ENCODE results near the gene TMEM18. TPM values are rescaled to one million over a fixed set of nuclear protein-coding genes. Genes with fewer than 3 reads are reported as not detected.

The TMEM18 gene
- total RNA-seq, 2 donors from 2014 or later = 16.4 to 19.6 TPM

- Histone ChIP-seq H3K9ac (ENCODE audit: low read depth in 2 of 2, low read length in 2 of 2) (no peak overlapping the region), H3K27ac (no peak overlapping the region), H3K36me3 (no peaks in the 10 kb centered on the region), H3K4me1 (no peaks in the 10 kb centered on the region), H3K27me3 (no peaks in the 10 kb centered on the region), H3K4me3 (no peak overlapping the region), H3K9me3 (no peaks in the 10 kb centered on the region)
- no peak for DNase-seq
- intact Hi-C loops (cut with DNase I) = no loop called here
- TF ChIP-seq CTCF (IDR thresholded peaks at IDR 0.05) = no peak
These were observed 53.1 kb downstream of the TMEM18 start for GRCh38 chr2:624096-624495.

- Histone ChIP-seq H3K4me1 (no peaks in the 10 kb centered on the region), H3K36me3 (no peaks in the 10 kb centered on the region), H3K27ac (no peak overlapping the region), H3K9ac (ENCODE audit: low read depth in 2 of 2, low read length in 2 of 2) (no peak overlapping the region), H3K4me3 (no peak overlapping the region), H3K9me3 (no peaks in the 10 kb centered on the region), H3K27me3 (no peaks in the 10 kb centered on the region)
- intact Hi-C loops (cut with DNase I) = no loop called here
- TF ChIP-seq CTCF (IDR thresholded peaks at IDR 0.05) = no peak
- DNase-seq = no peak
These were observed 53.9 kb downstream of the TMEM18 start for GRCh38 chr2:623130-623922.

GRCh38 chr2:622357-622756 lies 54.8 kb downstream of the TMEM18 start:
- intact Hi-C loops (cut with DNase I) = no loop called here
- H3K9me3 ChIP-seq = no peaks in the 10 kb centered on the region
- no peak for DNase-seq
- H3K9ac ChIP-seq (ENCODE audit: low read depth in 2 of 2, low read length in 2 of 2) = no peak overlapping the region
- H3K27ac ChIP-seq = no peak overlapping the region
- no peaks in the 10 kb centered on the region for H3K27me3 ChIP-seq
- no peaks in the 10 kb centered on the region for H3K36me3 ChIP-seq
- H3K4me1 ChIP-seq = no peaks in the 10 kb centered on the region
- H3K4me3 ChIP-seq = no peak overlapping the region
- no peak for TF ChIP-seq CTCF (IDR thresholded peaks at IDR 0.05)

- H3K9ac ChIP-seq (ENCODE audit: low read depth in 2 of 2, low read length in 2 of 2) = no peak overlapping the region
- no peak for TF ChIP-seq CTCF (IDR thresholded peaks at IDR 0.05)
- no peaks in the 10 kb centered on the region for H3K4me1 ChIP-seq
- no peak overlapping the region for H3K4me3 ChIP-seq
- H3K27me3 ChIP-seq = no peaks in the 10 kb centered on the region
- no peaks in the 10 kb centered on the region for H3K9me3 ChIP-seq
- intact Hi-C loops (cut with DNase I) = no loop called here
- no peaks in the 10 kb centered on the region for H3K36me3 ChIP-seq
- DNase-seq = no peak
- no peak overlapping the region for H3K27ac ChIP-seq
These were observed 55.7 kb downstream of the TMEM18 start for GRCh38 chr2:621303-622099.

GRCh38 chr2:620471-621302 lies 56.5 kb downstream of the TMEM18 start:
- no peaks in the 10 kb centered on the region for H3K27me3 ChIP-seq
- H3K27ac ChIP-seq = no peak overlapping the region
- H3K36me3 ChIP-seq = no peaks in the 10 kb centered on the region
- no peak overlapping the region for H3K9ac ChIP-seq (ENCODE audit: low read depth in 2 of 2, low read length in 2 of 2)
- intact Hi-C loops (cut with DNase I) = no loop called here
- no peaks in the 10 kb centered on the region for H3K9me3 ChIP-seq
- DNase-seq = no peak
- H3K4me3 ChIP-seq = no peak overlapping the region
- no peaks in the 10 kb centered on the region for H3K4me1 ChIP-seq
- no peak for TF ChIP-seq CTCF (IDR thresholded peaks at IDR 0.05)

Data from colonic mucosa (tissue), 4 donors.